ENCODE data around the gene SLC45A1.
"Not testable (repeated sequence)": the region's sequence is repeated elsewhere in the genome, so short reads cannot be mapped to it uniquely, and the experiment has no call there.

SLC45A1 gene

DNA sequence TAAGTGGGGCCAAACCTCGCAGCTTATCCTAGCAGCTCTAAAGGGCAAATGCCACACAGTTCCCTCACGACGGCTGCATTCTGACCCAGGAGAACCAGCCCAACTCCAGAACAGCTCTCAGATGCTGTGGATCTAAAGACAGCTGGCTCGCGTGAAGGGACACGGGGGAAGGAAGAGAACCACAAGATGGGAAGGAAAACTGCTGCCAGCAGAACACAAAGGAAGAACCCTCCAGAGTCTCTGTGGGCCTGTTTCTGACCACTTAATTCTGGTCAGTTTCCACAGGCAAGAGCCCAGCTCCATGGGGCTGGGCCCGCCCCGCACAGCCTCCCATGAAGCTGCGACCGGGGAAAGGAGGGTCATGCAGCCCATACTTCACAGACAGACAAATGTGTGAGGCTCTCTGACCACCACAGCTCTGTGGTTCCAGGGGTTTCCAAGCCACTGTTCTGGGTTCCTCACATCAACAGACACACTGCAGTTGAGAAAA, 61.1 kb downstream of the SLC45A1 start:
- H3K4me3 ChIP-seq (ENCODE audit: low read depth, low read length), result no peak overlapping the region
- DNase-seq (ENCODE audit: low read depth), result no peak

DNA sequence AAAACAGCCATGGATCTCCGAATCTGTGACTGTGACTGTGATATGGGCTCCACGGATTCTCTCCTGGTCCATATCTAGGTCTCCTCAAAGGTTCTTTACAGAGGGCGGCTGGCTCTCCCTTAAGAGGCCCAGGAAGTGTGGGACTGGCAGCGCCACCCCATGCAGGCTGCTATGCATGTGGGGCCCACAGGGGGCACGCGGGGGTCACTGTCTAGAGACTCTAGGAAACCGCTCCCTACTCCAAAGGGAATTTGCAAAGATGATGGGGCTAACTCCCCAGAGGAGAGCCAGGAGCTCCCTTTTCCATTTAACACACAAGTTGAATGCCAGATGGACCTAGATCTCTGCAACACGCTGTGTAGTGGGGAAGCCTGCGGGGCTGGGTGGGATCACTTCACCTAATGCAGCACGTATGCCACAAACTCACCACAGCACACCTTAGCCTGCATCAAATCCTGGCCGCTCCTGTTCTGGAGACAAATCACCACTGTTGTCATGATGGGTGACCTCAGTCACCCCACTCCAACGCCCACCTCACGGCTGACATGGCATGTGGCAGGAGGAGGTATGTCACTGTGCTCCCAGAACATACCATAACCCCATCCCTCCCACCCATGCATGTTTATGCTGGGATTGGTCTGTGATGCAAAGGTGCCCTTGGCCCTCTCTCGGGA, 61.7 kb downstream of the SLC45A1 start:
- DNase-seq (ENCODE audit: low read depth), result no peak

DNA sequence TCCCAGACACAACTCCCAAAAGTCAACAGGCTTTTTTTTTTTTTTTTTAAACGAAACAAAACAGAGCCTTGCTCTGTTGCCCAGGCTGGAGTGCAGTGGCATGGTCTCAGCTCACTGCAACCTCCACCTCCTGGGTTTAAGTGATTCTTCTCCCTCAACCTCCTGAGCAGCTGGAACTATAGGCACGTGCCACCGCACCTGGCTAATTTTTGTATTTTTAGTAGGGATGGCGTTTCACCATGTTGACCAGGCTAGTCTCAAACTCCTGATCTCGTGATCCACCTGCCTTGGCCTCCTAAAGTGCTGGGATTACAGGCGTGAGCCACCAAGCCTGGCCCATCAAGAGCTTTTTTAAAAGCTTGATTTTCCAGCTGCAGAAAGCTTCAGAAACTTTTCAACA, 62.4 kb downstream of the SLC45A1 start:
- not testable (repeated sequence) for H3K4me3 ChIP-seq (ENCODE audit: low read depth, low read length); DNase-seq (ENCODE audit: low read depth)

More for the DNA sequence above, 61.7 kb downstream of the SLC45A1 start:
- no peak overlapping the region for H3K4me3 ChIP-seq (ENCODE audit: low read depth, low read length)

DNA sequence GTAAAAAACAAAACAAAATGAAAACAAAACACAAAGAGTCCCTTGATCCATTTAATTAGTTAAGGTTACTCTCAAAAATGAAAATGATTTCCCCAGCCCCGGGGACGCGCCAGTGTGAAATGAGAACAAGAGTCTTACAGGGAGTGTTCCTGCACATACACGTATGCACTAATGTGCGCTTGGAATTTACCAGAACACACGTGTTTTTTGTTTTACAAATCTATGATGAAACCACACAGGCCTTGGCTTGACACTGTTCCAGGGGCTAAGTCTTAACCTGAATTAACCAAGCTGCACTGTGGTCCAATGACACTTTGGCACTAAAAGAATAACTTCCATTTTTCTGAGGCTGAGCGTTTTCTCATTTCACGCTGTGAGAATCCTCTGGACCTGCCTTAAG, 63.7 kb downstream of the SLC45A1 start:
- H3K4me3 ChIP-seq (ENCODE audit: low read depth, low read length), result no peak overlapping the region
- DNase-seq (ENCODE audit: low read depth), result no peak

DNA sequence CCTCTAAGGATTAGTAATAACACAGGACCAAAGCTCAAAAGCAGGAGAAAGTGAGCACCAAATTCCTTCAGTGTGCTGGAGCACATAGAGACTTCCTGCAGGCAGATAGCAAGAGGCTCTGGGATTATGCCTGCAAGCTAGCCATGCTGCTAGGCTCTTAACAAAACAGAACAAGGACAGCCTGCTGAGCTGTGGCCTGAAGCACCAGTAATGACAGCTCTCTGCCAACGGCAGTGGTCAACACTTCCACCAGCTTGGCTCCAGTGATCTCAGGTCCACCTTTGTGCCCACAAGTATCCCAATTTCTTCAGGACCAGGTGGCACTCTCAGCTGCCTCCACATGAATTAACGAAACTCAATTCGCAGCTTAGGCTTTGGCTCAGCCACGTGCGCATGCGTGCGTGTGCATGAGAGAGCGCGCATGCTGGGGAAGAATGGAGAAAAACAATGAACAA, 64.2 kb downstream of the SLC45A1 start:
- no peak for DNase-seq (ENCODE audit: low read depth)
- H3K4me3 ChIP-seq (ENCODE audit: low read depth, low read length), result no peak overlapping the region

DNA sequence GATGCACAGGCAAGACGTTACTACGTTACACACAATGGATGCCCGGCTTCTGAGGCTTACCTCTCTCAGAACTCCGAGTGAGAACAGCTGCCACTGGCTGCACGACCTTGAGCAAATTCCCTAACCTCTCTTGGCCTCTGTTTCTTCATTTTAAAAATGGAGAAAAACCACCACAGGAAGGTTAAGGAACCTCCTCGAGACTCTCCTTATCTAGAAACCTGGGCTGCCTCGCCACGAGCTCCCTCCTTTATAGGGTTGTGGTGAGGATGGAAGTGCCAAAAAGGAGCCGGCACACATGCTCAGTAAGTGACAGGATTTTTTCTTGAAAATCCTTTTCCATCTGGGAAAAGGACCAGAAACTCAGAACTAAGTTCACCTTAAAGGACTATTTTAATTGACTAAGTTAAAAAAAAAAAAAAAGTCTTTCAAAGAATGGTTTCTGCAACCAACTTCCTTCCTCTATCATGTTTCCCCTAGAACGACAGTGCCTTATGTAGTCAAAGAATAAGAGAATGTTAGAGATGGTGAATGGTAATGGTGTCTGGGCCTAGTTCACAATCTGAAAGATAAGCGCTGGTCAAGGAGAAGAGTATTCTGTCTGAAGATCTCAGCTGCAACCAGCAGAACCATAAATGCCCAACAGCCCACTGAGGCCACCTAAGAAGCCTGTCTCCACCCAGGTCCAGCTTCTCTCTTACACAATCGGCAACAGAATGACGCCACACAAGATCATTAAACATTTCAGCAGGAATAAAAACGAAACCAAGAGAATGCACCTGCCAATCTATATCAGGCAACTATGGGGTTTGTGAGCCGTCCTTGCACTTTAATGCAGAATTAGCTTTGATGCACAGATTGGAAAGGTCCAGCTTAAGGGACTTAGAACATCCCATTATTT, 64.9 kb downstream of the SLC45A1 start:
- DNase-seq (ENCODE audit: low read depth), result no peak

DNA sequence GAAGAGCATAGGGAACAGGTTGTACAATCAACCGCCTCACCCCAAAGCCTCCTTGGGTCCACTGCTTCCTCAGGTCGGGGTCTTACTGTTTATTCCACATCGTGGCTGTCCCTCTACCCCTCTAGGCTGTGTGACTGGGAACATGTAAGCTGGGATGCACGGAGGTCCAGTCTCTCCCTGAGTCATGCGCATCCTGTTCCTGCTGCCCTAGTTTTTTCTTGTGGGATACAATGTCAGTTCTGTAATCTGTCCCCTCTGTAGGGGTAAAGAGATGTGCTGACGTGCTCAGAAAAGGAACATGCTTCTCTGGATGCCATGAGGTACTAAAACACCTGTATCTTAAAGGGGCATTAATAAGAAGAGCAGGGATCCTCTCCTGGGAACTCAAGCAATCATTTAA, 66.2 kb downstream of the SLC45A1 start:
- H3K4me3 ChIP-seq (ENCODE audit: low read depth, low read length), result no peak overlapping the region
- no peak for DNase-seq (ENCODE audit: low read depth)

More for the DNA sequence above, 64.9 kb downstream of the SLC45A1 start:
- H3K4me3 ChIP-seq (ENCODE audit: low read depth, low read length), result no peak overlapping the region

DNA sequence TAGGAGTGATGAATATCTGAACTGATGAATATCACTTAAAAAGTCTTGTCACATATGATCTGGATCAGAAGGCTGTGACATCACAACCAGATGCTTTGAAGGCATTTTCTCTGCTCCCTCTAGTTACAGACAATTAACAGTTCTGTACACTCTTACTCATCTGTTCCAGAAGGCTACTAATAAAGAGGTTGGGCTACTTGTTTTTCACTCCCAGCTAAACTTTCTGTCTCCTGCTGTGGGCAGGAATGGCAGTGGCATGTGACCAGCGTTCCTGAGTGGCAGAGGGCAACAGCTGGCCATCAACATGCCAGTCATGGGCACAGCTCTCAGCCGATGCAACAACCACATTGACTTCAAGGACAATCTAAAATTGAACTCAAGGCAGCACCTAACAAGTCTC, 66.7 kb downstream of the SLC45A1 start:
- no peak for DNase-seq (ENCODE audit: low read depth)

DNA sequence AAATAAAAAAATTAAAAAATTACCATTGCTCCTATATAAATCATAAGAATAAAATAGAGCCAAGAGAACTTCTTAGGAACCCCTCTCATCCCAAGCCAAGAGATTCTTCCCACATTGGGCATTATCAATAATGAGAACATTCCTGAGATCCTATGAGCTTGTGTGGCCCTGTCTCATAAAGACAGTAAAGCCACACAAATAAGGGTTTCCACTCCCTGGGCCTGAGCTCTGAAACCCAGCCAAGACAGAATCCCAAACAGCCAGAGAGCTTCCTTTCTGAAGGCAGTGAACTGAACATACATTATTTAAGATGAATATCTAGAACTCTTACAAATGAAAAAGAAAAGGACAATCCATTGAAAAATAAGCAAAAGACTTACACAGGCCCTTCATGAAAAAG, 68.3 kb downstream of the SLC45A1 start:
- no peak overlapping the region for H3K4me3 ChIP-seq (ENCODE audit: low read depth, low read length)
- no peak for DNase-seq (ENCODE audit: low read depth)

More for the DNA sequence above, 66.7 kb downstream of the SLC45A1 start:
- no peak overlapping the region for H3K4me3 ChIP-seq (ENCODE audit: low read depth, low read length)

DNA sequence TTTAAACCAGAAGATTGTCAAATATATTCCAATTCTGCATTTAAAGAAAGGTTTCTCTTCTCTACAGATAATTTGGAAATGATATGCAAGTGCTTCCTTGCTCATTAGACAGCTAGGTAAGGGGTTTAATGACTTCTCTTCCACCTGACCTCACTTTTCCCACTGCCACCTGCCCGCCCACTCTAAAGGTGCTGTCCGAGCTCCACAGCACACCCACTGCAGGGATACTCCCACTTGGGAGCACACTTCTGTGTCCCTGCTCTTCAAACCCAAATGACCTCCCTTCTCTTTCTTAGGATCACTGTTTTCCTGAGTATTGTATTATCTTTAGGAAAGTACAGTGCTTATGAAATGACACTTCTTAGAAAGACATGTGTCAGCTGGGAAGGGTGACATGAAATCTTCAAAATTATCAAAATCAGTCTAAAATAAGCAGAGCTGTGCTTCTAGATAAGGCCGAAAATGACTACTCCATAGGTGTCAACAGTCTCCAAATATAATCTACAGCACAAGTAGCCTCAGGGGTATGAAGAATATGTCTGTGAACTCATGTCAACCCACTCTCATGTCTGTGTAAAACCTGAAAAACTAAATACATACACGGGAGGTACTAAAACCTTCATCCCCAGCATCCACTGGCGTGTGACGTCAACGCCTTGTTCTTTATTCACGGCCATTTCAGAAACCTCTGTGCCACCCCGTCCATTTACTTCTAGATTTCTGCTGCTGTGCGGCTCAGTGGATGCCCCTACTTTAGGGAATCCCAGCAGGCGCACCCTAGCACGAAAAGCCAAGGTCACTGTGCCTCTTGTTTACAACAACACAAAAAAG, 71.0 kb downstream of the SLC45A1 start:
- DNase-seq (ENCODE audit: low read depth), result no peak
- no peak overlapping the region for H3K4me3 ChIP-seq (ENCODE audit: low read depth, low read length)

DNA sequence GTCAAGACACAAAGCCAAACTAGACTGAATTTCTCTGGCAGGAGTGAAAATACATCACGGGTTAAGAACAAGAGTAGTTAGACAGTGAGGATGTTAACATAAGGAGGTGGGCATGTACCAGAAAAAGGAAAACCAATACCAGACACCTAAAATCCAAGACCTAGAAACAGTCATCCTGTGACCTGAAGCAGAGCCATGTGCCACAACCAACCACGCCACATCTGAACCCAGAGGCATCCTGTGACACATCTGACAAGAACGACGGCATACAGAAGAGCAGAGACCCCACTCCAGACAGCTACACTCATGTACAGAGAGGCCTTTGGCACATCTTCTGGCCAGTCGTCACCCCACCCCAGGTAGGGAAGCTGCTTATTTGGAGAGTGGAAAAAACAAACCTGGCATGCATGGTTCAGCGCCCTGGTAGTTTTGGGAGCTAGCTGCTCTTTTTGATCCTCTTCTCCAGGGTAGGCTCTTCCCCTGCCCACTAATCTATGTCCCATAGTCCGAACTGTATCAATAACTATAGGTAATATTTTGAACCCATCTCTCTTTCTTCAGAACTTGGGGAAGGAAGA, 72.1 kb downstream of the SLC45A1 start:
- no peak for DNase-seq (ENCODE audit: low read depth)

DNA sequence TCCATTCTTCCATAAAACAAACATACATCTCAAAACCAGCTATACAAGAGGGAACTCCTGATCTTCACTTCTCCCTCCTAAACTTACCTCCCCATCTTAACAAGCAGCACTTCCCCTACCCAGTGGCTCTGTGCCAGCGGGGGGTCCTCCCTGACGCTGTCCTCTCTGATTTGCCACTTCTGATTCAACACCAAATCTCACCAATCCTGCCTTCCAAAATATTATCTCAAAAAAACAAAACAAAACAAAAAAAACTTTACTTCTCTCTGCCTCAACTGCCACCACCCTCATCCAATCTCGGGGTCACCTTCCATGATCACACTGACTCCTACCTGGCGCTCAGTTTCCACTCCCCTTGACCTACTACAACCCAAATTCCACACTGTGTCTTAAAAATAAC, 72.8 kb downstream of the SLC45A1 start:
- DNase-seq (ENCODE audit: low read depth), result no peak

More for the DNA sequence above, 72.1 kb downstream of the SLC45A1 start:
- H3K4me3 ChIP-seq (ENCODE audit: low read depth, low read length), result no peak overlapping the region

DNA sequence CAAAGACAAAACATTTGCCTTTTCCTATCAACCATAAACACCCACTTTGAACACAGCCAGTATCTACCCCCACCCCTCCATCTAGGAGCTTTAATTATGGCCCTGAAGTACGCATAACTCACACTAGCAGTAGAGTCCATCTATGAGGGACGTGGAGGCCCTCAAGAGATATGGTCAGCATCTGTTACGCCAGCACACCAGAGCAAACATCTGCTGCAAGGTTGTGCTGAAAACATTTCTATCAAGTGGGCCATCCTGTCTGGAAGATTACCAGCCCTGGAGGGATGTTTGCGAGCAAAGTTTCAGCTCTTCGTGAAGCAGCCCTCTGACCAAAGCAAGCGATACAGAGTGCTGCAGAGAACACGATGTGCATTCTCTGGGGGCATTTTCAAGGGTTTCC, 74.6 kb downstream of the SLC45A1 start:
- H3K4me3 ChIP-seq (ENCODE audit: low read depth, low read length), result no peak overlapping the region
- no peak for DNase-seq (ENCODE audit: low read depth)

More for the DNA sequence above, 72.8 kb downstream of the SLC45A1 start:
- H3K4me3 ChIP-seq (ENCODE audit: low read depth, low read length), result no peak overlapping the region
